KMS-11 (cell line): ENCODE results near the gene AGPS.
"Not testable (repeated sequence)": the region's sequence is repeated elsewhere in the genome, so short reads cannot be mapped to it uniquely, and the experiment has no call there.

Experiments
- H2AFZ ChIP-seq: fragments of 200-600 bp; sonication (generic); 2 replicates; pipeline ENCODE4 v1.6.1; 2016; ENCODE audit warnings: antibody characterized with exemption, mixed run types, low read depth
- H3K27ac ChIP-seq: fragments of 200-600 bp; sonication (generic); 2 replicates; pipeline ENCODE4 v1.6.1; 2016; ENCODE audit warnings: mild to moderate bottlenecking, mixed run types
- H3K27me3 ChIP-seq: fragments of 200-600 bp; sonication (generic); 2 replicates; pipeline ENCODE4 v1.6.1; 2017; ENCODE audit warnings: mild to moderate bottlenecking, low read depth, mixed run types, moderate library complexity; ENCODE audit not compliant: insufficient read depth
- H3K36me3 ChIP-seq: fragments of 200-600 bp; sonication (generic); 2 replicates; pipeline ENCODE4 v1.6.1; 2017; ENCODE audit warnings: mild to moderate bottlenecking, mixed run types; ENCODE audit not compliant: insufficient read depth
- H3K4me1 ChIP-seq: fragments of 200-600 bp; sonication (generic); 2 replicates; pipeline ENCODE4 v1.6.1; 2016; ENCODE audit warnings: mild to moderate bottlenecking, low read depth, mixed run types; ENCODE audit not compliant: poor library complexity, severe bottlenecking
- H3K4me2 ChIP-seq: fragments of 200-600 bp; sonication (generic); 2 replicates; pipeline ENCODE4 v1.7.0; 2016; ENCODE audit warnings: mild to moderate bottlenecking, mixed run types
- H3K4me3 ChIP-seq: fragments of 200-600 bp; sonication (generic); IDR thresholded peaks from 2 replicates; pipeline ENCODE4 v1.6.1; 2017; ENCODE audit warnings: low read depth, low read length, mixed read lengths; ENCODE audit not compliant: insufficient read depth
- H3K79me2 ChIP-seq: fragments of 200-600 bp; sonication (generic); 2 replicates; pipeline ENCODE4 v1.6.1; 2016; ENCODE audit warnings: low read depth, mixed run types; ENCODE audit not compliant: insufficient read depth
- H3K9ac ChIP-seq: fragments of 200-600 bp; sonication (generic); 2 replicates; pipeline ENCODE4 v1.6.1; 2016; ENCODE audit warnings: mild to moderate bottlenecking, mixed run types
- H4K20me1 ChIP-seq: fragments of 200-600 bp; sonication (generic); 2 replicates; pipeline ENCODE4 v1.6.1; 2016; ENCODE audit warnings: mild to moderate bottlenecking, mixed run types; ENCODE audit not compliant: insufficient read depth
- TF ChIP-seq, protein P1 (sequence below): fragments of 200-600 bp; sonication (generic); conservative IDR thresholded peaks from 2 replicates; pipeline ENCODE4 v1.6.1; 2017; ENCODE audit warnings: low read depth, mild to moderate bottlenecking, antibody characterized with exemption, low read length, moderate library complexity, mixed read lengths

Gene AGPS

DNA sequence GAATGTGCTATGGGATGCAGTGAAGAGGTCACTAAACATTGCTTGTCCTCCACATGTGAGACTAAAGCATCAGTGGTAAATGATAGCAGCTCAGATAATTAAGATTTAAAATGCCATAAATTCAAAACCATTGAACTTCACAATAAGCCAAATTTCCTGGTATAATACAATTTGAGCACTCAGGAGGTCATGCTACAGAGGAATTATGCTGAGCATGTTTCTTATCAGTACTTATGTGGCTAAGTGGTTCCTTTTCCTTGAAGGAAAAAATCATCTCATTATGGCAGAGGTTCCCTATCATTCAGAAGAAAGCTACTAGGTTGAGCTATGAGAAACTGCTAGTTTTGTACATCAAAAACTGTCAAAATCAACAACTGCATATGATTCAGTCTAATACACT is 156.6 kb downstream of the AGPS start:
- Histone ChIP-seq H3K4me3 (no peak overlapping the region), H3K79me2 (no peaks in the 10 kb centered on the region), H3K27ac (no peak overlapping the region), H2AFZ (no peak overlapping the region), H3K27me3 (no peaks in the 10 kb centered on the region), H3K36me3 (no peaks in the 10 kb centered on the region), H3K4me1 (peaks cover 39% of the 10 kb centered on the region), H3K9ac (no peak overlapping the region), H4K20me1 (no peaks in the 10 kb centered on the region), H3K4me2 (peak overlapping the region; percentile 23; the same call in 1 of the 2 replicates)
- TF ChIP-seq, protein P1, sequence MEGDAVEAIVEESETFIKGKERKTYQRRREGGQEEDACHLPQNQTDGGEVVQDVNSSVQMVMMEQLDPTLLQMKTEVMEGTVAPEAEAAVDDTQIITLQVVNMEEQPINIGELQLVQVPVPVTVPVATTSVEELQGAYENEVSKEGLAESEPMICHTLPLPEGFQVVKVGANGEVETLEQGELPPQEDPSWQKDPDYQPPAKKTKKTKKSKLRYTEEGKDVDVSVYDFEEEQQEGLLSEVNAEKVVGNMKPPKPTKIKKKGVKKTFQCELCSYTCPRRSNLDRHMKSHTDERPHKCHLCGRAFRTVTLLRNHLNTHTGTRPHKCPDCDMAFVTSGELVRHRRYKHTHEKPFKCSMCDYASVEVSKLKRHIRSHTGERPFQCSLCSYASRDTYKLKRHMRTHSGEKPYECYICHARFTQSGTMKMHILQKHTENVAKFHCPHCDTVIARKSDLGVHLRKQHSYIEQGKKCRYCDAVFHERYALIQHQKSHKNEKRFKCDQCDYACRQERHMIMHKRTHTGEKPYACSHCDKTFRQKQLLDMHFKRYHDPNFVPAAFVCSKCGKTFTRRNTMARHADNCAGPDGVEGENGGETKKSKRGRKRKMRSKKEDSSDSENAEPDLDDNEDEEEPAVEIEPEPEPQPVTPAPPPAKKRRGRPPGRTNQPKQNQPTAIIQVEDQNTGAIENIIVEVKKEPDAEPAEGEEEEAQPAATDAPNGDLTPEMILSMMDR = no peak

DNA sequence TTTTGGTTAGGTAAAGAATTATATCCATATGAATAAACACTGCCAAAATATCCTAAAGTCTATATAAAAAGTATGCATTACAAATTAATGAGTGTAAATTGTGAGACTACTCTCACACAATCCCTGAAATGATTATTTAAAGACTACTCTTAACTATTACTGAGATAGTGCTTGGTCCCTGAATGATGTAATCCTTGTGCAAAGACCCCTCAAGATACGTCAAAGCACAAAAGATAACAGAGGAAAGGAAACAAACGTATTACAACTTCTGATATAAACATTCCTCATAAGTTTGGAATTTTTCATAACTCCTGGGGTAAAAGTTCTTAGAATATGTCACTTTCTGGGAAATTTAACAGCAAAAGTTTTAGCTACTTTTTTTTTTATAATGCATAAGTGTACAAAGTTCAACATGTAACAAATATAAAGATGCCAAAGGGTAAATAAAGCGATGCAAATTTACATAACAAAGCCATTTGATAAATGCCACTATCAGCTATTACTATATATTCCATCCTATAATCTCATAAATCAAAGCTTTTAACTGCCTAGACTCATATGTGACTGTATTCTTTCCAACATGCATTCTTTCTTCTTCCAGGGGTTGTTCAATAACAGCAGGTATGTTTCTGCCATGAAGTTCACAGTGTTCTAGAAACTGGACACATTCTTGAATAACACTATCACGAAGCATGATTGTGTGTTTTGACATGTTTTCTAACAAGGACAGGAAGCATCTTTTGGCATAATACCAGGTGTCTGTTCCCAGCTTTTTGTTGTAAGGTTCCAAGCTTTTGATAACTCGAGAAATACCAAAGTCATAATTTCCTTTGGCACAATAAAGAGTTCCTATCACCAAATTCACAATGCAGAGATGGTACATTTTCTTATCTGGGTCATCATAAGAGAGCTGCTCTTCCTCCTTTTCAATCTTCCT is 158.0 kb downstream of the AGPS start:
- Histone ChIP-seq H3K27me3 (no peaks in the 10 kb centered on the region), H3K27ac (no peak overlapping the region), H2AFZ (no peak overlapping the region), H3K79me2 (no peaks in the 10 kb centered on the region), H3K4me2 (no peak overlapping the region), H3K4me3 (no peak overlapping the region), H4K20me1 (no peaks in the 10 kb centered on the region), H3K9ac (no peak overlapping the region), H3K36me3 (no peaks in the 10 kb centered on the region), H3K4me1 (peaks cover 39% of the 10 kb centered on the region)
- TF ChIP-seq, protein P1 = no peak

DNA sequence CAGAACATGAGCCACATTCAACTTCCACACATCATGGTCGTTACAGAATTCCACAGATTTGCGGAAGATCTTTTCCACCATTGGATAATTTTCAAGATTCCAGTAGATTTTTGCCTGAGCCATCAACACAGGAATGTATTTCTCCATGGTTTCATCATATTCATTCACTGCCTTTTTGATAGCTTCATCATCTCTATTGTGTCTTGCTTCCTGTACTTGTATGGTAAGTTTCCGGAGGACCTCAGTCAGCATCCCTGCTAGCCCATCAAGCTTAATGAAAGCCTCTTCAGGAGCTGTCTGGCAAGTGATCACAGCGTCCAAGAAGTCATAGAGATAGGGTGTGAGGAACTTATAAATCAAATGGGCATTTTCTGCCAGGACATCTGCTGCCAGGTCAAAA is 158.8 kb downstream of the AGPS start:
- H3K4me2 ChIP-seq, H3K9ac ChIP-seq, H3K27ac ChIP-seq, H3K79me2 ChIP-seq, H2AFZ ChIP-seq, H3K36me3 ChIP-seq, H4K20me1 ChIP-seq, H3K4me3 ChIP-seq, H3K27me3 ChIP-seq: not testable (repeated sequence)
- peaks cover 37% of the 10 kb centered on the region for H3K4me1 ChIP-seq

DNA sequence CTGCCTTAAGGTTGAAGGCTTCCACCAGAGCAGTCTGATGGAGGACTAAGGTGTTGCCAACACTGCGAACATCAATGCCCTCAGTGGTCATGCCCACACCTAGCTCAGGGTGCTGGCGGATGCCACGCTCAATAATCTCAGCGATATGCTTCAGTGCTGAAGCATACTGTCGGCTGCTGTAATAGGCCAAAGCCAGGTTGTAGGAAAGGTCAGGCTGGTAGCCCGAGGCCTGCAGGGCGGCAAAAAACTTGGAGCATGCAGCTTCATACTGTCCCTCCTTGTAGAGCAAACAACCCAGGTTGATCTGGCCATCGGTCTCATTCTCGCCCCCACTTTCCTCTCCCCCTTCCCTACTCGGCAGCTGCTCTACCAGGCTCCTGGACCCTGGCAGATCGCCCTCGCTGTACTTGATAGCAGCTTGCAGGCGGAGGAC is 159.4 kb downstream of the AGPS start:
- Histone ChIP-seq H4K20me1 (no peaks in the 10 kb centered on the region), H3K27ac (peak overlapping the region; percentile 90), H3K36me3 (no peaks in the 10 kb centered on the region), H3K4me1 (peaks cover 31% of the 10 kb centered on the region), H3K4me2 (peak overlapping the region; percentile 36; the same call in 1 of the 2 replicates), H3K79me2 (no peaks in the 10 kb centered on the region), H3K4me3 (no peak overlapping the region), H3K27me3 (no peaks in the 10 kb centered on the region), H2AFZ (peak overlapping the region; percentile 95), H3K9ac (peak overlapping the region; percentile 93)
- TF ChIP-seq, protein P1 = no peak
